Measurements from ENCODE around the gene OR8B8.

Gene OR8B8

DNA sequence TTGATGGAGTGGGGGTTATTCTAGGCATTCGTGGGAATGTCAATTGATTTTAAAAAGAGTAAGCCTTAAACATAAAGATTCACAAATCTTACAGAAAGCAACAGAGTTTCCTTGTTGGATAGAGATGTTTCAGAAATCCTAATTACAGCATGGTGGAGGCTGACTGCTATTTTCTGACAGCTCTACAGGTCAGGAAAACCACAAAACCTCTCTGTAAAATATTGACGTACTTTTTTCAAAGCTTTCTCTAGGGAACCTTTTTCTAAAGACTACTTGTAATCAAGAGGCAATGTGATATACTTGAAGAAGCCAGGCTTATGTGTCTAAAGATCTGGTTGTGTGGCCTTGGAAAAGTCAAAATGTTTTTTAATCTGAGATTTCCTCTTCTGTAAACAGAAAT lies 9.1 kb upstream of the OR8B8 start:
- DNase-seq (ENCODE audit: low read depth), result no peak

GRCh38 chr11:124446916-124447315 lies 1.4 kb upstream of the OR8B8 start:
- no peak overlapping the region for H3K4me3 ChIP-seq (ENCODE audit: low read depth, low read length)
- no peak for TF ChIP-seq CTCF (IDR thresholded peaks at IDR 0.05; ENCODE audit: low read depth, low read length)
- TF ChIP-seq MYC (IDR thresholded peaks at IDR 0.05; ENCODE audit: low read depth, low read length), result no peak
- TF ChIP-seq, protein P1, sequence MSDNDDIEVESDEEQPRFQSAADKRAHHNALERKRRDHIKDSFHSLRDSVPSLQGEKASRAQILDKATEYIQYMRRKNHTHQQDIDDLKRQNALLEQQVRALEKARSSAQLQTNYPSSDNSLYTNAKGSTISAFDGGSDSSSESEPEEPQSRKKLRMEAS (IDR thresholded peaks at IDR 0.05; ENCODE audit: low read depth, low read length), result no peak
- no peak for TF ChIP-seq POLR2A (IDR thresholded peaks at IDR 0.05; ENCODE audit: extremely low read depth, insufficient read length)
- no peak for DNase-seq (ENCODE audit: low read depth)

More for the DNA sequence above, 9.1 kb upstream of the OR8B8 start:
- H3K4me3 ChIP-seq (ENCODE audit: low read depth, low read length), result no peak overlapping the region
- TF ChIP-seq POLR2A (IDR thresholded peaks at IDR 0.05; ENCODE audit: extremely low read depth, insufficient read length) (no peak), CTCF (IDR thresholded peaks at IDR 0.05; ENCODE audit: low read depth, low read length) (no peak), MYC (IDR thresholded peaks at IDR 0.05; ENCODE audit: low read depth, low read length) (no peak)

DNA sequence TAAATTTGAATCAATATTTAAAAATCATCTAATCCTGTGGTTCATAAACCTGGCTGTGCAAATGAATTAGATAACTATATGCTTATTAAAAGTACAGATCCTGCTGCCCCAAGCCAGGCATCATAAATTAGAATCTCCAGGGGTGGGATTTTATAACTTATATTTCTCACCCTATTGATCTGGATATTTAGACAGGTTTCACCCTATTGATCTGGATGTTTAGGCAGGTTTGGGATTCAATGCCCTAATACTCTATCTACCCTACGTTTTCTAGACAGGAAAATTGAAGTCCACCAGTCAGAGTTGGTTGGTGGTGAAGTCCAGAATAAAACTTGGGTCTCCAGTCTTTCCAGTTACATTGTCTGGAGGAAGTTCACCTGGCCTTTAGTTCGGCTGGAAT lies 2.6 kb downstream of the OR8B8 start:
- no peak for DNase-seq (ENCODE audit: low read depth)
- TF ChIP-seq CTCF (IDR thresholded peaks at IDR 0.05; ENCODE audit: low read depth, low read length) (no peak), MYC (IDR thresholded peaks at IDR 0.05; ENCODE audit: low read depth, low read length) (no peak), POLR2A (IDR thresholded peaks at IDR 0.05; ENCODE audit: extremely low read depth, insufficient read length) (no peak)
- TF ChIP-seq, protein P1 (IDR thresholded peaks at IDR 0.05; ENCODE audit: low read depth, low read length), result no peak
- H3K4me3 ChIP-seq (ENCODE audit: low read depth, low read length), result no peak overlapping the region

DNA sequence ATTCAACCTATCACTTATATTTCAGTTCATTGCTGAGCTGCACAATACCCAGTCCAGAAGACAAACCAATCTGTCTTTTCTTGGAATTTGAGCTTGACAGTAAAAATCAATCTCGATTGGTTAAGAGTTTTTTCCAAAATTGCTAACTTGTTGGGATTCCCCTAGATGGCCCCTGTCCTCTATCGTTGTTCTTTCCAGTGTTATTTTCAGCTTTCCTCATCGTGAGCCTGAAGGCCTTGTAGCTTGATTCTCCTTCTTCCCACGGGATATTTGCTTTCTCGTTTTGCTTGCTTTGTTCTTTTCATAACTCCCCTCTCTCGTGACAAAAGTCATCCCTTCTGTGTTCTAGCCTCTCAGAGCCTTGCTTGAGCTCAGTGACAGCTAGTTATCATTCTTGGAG lies 3.1 kb downstream of the OR8B8 start:
- TF ChIP-seq MYC (IDR thresholded peaks at IDR 0.05; ENCODE audit: low read depth, low read length) (no peak), POLR2A (IDR thresholded peaks at IDR 0.05; ENCODE audit: extremely low read depth, insufficient read length) (no peak), CTCF (IDR thresholded peaks at IDR 0.05; ENCODE audit: low read depth, low read length) (no peak)
- TF ChIP-seq, protein P1 (IDR thresholded peaks at IDR 0.05; ENCODE audit: low read depth, low read length), result no peak
- no peak for DNase-seq (ENCODE audit: low read depth)
- H3K4me3 ChIP-seq (ENCODE audit: low read depth, low read length), result no peak overlapping the region

DNA sequence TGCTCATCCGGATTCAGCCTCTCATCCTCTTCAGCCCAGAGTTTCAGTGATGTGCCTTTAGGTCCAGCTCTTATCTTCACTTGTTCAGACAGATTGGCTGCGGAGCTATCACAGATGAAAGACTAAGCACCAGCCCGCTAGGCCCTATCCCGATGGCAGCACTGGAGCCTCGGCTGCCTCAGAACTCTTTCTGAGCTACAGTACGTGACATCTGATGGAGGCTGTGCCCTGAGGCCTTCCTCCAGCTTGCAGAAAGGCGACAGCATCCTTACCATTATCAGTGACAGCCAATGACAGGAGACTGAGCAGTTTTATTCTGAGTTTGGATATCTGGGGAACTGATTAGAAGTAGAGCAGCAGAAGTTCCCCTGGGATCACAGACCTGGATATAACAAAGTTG lies 4.0 kb downstream of the OR8B8 start:
- TF ChIP-seq, protein P1 (IDR thresholded peaks at IDR 0.05; ENCODE audit: low read depth, low read length), result no peak
- TF ChIP-seq POLR2A (IDR thresholded peaks at IDR 0.05; ENCODE audit: extremely low read depth, insufficient read length) (no peak), CTCF (IDR thresholded peaks at IDR 0.05; ENCODE audit: low read depth, low read length) (no peak), MYC (IDR thresholded peaks at IDR 0.05; ENCODE audit: low read depth, low read length) (no peak)

DNA sequence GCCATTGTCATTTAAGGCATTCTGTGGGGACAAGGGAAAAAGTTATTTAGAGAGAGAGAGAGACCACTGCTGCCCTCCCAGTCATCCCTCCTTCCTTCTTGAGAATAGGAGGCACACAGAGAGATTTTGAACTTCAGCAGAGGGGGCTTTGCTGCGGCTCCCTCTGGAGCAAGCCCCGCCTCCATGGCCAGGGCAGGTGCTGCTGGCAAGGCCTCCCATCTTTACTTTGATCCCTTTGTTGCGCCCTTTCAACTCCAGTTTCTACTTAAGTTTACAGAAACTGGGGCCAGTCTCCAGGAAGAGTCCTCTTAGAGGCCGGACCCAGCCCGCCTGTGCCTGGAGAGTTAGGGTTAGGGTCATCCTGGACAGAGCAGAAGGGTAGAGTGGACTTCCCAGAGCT lies 4.4 kb downstream of the OR8B8 start:
- no peak overlapping the region for H3K4me3 ChIP-seq (ENCODE audit: low read depth, low read length)
- DNase-seq (ENCODE audit: low read depth), result no peak
- TF ChIP-seq CTCF (IDR thresholded peaks at IDR 0.05; ENCODE audit: low read depth, low read length) (no peak), POLR2A (IDR thresholded peaks at IDR 0.05; ENCODE audit: extremely low read depth, insufficient read length) (no peak), MYC (IDR thresholded peaks at IDR 0.05; ENCODE audit: low read depth, low read length) (no peak)
- TF ChIP-seq, protein P1 (IDR thresholded peaks at IDR 0.05; ENCODE audit: low read depth, low read length), result no peak

More for the DNA sequence above, 4.0 kb downstream of the OR8B8 start:
- no peak overlapping the region for H3K4me3 ChIP-seq (ENCODE audit: low read depth, low read length)
- DNase-seq (ENCODE audit: low read depth), result no peak
